NCI-H2107 treated with DMSO at 0.1 percent for 48 hours (cell line): ENCODE results near the gene ACOT7.
A peak's percentile ranks its signal among the peaks of the same experiment; 100 is the strongest.

Experiments
- DNase-seq: peaks from one replicate; lab custom pipeline; 2025; ENCODE audit not compliant: unreplicated experiment; lab: John Stamatoyannopoulos, UW

Gene ACOT7

GRCh38 chr1:6294080-6294889, 99.3 kb downstream of the ACOT7 start:
- DNase-seq: no peak

GRCh38 chr1:6292102-6292501, 101.5 kb downstream of the ACOT7 start:
- no peak for DNase-seq

GRCh38 chr1:6288665-6289064, 104.9 kb downstream of the ACOT7 start:
- DNase-seq: no peak

GRCh38 chr1:6288026-6288425, 105.5 kb downstream of the ACOT7 start:
- DNase-seq: no peak

GRCh38 chr1:6287431-6287886, 106.1 kb downstream of the ACOT7 start:
- peak; percentile 24 for DNase-seq

GRCh38 chr1:6287029-6287428, 106.5 kb downstream of the ACOT7 start:
- DNase-seq: no peak

GRCh38 chr1:6286266-6286665, 107.3 kb downstream of the ACOT7 start:
- no peak for DNase-seq

- no peak for DNase-seq
Measured at GRCh38 chr1:6285336-6285735, 108.2 kb downstream of the ACOT7 start.

- DNase-seq: no peak
Measured at GRCh38 chr1:6282577-6283270, 110.8 kb downstream of the ACOT7 start.

GRCh38 chr1:6281511-6282402, 111.8 kb downstream of the ACOT7 start:
- no peak for DNase-seq

- no peak for DNase-seq
Measured at GRCh38 chr1:6280761-6281451, 112.7 kb downstream of the ACOT7 start.

GRCh38 chr1:6279613-6280383, 113.8 kb downstream of the ACOT7 start:
- DNase-seq: no peak

- no peak for DNase-seq
Measured at GRCh38 chr1:6279066-6279465, 114.5 kb downstream of the ACOT7 start.

GRCh38 chr1:6278263-6278662, 115.3 kb downstream of the ACOT7 start:
- no peak for DNase-seq

GRCh38 chr1:6276811-6277555, 116.6 kb downstream of the ACOT7 start:
- DNase-seq: no peak

- DNase-seq: no peak
Measured at GRCh38 chr1:6275826-6276782, 117.5 kb downstream of the ACOT7 start.

- DNase-seq: no peak
Measured at GRCh38 chr1:6274622-6275139, 118.9 kb downstream of the ACOT7 start.

- no peak for DNase-seq
Measured at GRCh38 chr1:6274102-6274501, 119.5 kb downstream of the ACOT7 start.
